BJ (cell line): ENCODE results near the gene COA3. TPM values are rescaled to one million over a fixed set of nuclear protein-coding genes. Genes with fewer than 3 reads are reported as not detected.

ENCODE experiments used
- CTCF ChIA-PET: fragments of 350-600 bp; formaldehyde crosslinking; extraction: SDS; loops from one replicate; lab custom pipeline; 2021; ENCODE audit warnings: antibody characterized with exemption, inconsistent platforms; lab: Yijun Ruan, JAX
- POLR2A ChIA-PET: fragments of 300-600 bp; sonication (Branson Sonifier 250); formaldehyde crosslinking; extraction: SDS; loops from one replicate; lab custom pipeline; 2021; ENCODE audit warnings: antibody characterized with exemption; lab: Charles Lee
- DNase-seq: peaks from one replicate; pipeline ENCODE4 v3.0.0-alpha.2; 2011; ENCODE audit warnings: low read depth
- H3K27me3 ChIP-seq: 2 replicates; pipeline ENCODE4 v1.6.0; 2011; ENCODE audit warnings: low read length; ENCODE audit not compliant: control insufficient read depth, insufficient read depth
- H3K36me3 ChIP-seq: 2 replicates; pipeline ENCODE4 v1.5.1; 2011; ENCODE audit warnings: low read length; ENCODE audit not compliant: control insufficient read depth, insufficient read depth
- H3K4me3 ChIP-seq: 2 replicates; pipeline ENCODE4 v1.5.1; 2011; ENCODE audit warnings: low read depth, mild to moderate bottlenecking, control low read depth, low read length
- polyA plus RNA-seq: library from polyadenylated mRNA; depleted of rRNA; stranded (reverse); fragments of >200 nt; gene quantifications from 2 replicates; pipeline ENCODE4 v1.2.3, GENCODE V29; 2011; rRNA removed
- small RNA-seq: library from RNA; depleted of rRNA; stranded (forward); fragments of <200 nt; gene quantifications from one replicate; pipeline ENCODE3, GENCODE V24; 2012; ENCODE audit warnings: low replicate concordance, low read depth; ENCODE audit not compliant: insufficient read length
- TF ChIP-seq, protein P1 (sequence below): IDR thresholded peaks from 2 replicates; pipeline ENCODE4 v1.5.1; 2011; ENCODE audit warnings: low read depth, mild to moderate bottlenecking, control low read depth, inconsistent platforms, low read length, moderate library complexity; ENCODE audit not compliant: insufficient read depth

COA3 gene
- polyA plus RNA-seq, 1 experiment = 91.9 TPM

DNA sequence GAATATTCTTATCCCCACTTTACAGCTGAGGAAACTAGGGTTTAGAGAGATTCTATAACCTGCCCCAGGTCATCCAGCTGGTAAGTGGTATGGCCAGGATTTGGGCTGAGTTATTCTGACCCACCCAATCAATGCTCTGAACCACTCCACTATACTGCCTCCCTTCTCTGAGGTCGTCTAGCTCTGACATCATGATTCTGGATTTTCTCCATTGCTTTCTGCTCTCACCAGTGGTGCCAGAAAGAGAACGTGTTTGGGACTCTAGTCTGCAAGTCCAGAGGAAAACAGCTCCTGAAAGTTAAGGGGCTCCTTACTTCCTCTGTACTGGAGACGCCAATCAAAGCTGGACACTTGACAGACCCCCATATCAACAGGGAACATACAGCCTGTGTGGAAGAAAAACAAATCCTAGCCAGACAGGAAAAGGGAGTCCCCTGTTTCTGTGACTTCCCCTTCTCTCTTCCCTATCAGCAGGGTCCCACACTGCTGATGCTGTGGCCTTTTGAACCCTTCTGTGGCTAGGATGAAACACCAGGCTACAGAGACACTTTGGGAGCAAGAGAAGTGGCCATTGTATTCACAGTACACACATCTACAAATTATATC lies 47.7 kb downstream of the COA3 start:
- ChIA-PET CTCF (interaction anchor here (1.9 to 5.5 kb wide), 2 partner anchors 11 to 74 kb away, joined by 7 to 36 read pairs; partner anchors contain the start of genes BECN1 and RAMP2), POLR2A (no interaction called here)

DNA sequence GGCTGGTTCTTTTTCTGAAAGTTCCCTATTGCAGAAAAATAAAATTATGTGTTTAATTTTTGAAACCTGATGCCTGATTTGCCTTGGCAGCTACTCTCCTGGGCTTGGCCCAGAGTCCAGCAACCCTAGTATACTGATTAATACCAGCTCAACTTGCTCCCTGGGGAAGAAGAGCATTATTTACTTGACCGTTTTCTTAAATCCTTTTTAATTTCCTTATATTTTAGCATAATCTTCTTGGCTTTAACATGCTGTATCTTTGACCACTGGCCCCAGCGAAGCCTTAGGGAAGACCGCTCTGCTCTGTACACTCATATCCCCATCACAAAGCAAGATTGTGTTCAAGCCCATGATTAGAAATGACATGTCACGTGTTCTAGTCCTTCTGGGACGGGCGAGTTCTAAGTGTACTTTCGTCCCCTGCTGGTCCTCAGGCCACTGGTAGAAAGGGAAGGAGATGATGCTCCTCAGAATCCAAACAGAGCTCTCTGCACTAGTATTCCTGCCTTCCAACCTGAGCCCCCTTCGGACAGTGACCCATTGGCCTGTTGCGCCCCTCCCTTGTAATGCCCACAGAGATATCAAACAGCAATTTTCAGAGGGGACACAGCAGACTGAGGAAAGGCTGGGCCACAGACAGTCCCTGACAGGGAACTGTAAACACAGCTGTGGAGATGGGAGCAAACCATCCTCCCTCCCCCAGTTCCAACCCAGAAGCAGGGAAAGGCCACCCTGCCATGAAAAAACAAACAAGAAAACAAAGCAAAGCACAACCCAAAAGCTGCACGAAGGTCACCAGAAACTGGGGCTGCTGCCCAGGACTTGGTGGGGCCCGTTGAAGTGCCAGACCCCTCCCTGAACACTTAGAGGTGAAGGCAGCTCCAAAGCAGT lies 49.4 kb downstream of the COA3 start:
- no peak for DNase-seq
- Histone ChIP-seq H3K27me3 (peaks cover 9% of the 10 kb centered on the region), H3K36me3 (no peaks in the 10 kb centered on the region), H3K4me3 (no peak overlapping the region)
- TF ChIP-seq, protein P1, sequence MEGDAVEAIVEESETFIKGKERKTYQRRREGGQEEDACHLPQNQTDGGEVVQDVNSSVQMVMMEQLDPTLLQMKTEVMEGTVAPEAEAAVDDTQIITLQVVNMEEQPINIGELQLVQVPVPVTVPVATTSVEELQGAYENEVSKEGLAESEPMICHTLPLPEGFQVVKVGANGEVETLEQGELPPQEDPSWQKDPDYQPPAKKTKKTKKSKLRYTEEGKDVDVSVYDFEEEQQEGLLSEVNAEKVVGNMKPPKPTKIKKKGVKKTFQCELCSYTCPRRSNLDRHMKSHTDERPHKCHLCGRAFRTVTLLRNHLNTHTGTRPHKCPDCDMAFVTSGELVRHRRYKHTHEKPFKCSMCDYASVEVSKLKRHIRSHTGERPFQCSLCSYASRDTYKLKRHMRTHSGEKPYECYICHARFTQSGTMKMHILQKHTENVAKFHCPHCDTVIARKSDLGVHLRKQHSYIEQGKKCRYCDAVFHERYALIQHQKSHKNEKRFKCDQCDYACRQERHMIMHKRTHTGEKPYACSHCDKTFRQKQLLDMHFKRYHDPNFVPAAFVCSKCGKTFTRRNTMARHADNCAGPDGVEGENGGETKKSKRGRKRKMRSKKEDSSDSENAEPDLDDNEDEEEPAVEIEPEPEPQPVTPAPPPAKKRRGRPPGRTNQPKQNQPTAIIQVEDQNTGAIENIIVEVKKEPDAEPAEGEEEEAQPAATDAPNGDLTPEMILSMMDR = no peak
- ChIA-PET POLR2A (no interaction called here), CTCF (interaction anchor here (1.2 to 5.5 kb wide), 5 partner anchors 13 to 171 kb away, joined by 3 to 36 read pairs (median 5); partner anchors contain the start of genes BECN1 and RAMP2)

More for the DNA sequence above, 47.7 kb downstream of the COA3 start:
- TF ChIP-seq, protein P1 = no peak
- no peaks in the 10 kb centered on the region for H3K36me3 ChIP-seq
- H3K27me3 ChIP-seq = peaks cover 9% of the 10 kb centered on the region
- no peak overlapping the region for H3K4me3 ChIP-seq
- no peak for DNase-seq

DNA sequence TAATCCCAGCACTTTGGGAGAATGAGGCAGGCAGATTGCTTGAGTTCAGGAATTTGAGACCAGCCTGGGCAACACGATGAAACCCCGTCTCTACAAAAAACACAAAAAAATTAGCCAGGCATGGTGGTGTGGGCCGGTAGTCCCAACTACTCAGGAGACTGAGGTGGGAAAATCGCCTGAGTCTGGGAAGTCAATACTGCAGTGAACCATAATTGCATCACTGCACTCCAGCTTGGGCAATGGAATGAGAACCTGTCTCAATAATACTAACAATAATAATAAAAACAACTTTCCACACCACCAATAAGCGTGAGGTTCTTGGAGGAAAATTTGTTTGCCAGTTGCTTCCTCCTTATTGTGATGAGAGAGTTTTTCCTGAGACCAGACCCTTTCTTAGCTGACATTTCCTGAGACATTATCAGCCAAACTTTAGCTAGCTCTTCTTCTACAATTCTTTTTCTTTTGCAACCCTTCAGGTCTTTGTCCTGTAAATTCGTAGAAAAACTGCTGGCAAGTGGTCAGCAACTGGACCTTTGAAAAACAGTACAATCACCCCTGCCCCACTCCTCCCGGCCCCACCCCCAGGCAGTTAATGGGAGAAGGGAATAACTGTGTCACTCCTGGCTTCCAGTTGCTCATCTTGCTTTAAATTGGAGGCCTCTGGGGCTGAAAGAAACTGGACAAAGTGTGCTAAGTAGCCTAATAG lies 50.1 kb downstream of the COA3 start:
- TF ChIP-seq, protein P1 = no peak
- H3K4me3 ChIP-seq = no peak overlapping the region
- ChIA-PET POLR2A (no interaction called here), CTCF (interaction anchor here (1.2 to 5.5 kb wide), 4 partner anchors 14 to 170 kb away, joined by 3 to 36 read pairs (median 5); partner anchors contain the start of gene RAMP2)
- peaks cover 7% of the 10 kb centered on the region for H3K27me3 ChIP-seq
- no peaks in the 10 kb centered on the region for H3K36me3 ChIP-seq
- DNase-seq = no peak

Small RNAs within 50 kb of the gene (small RNA-seq; reads per million reads assigned to genes)
- gene HMGN2P15 (not detected), gene MIR6781 (not detected)

Other genes with a start within 250 kb of the COA3 start
- 0.49 and 0.54 TPM in 2 replicates for gene HSD17B1, start 245.8 kb downstream of the COA3 start, polyA plus RNA-seq
- gene COASY, start 236.6 kb downstream of the COA3 start, polyA plus RNA-seq = 28.6 and 41.5 TPM in 2 replicates
- 40.9 and 50.1 TPM in 2 replicates for gene MLX, start 231.6 kb downstream of the COA3 start, polyA plus RNA-seq
- 3.4 and 5.8 TPM in 2 replicates for gene PSMC3IP, start 221.0 kb downstream of the COA3 start, polyA plus RNA-seq
- 28.4 and 54.4 TPM in 2 replicates for gene RETREG3, start 189.3 kb downstream of the COA3 start, polyA plus RNA-seq
- 37.2 and 66.1 TPM in 2 replicates for gene TUBG1, start 189.0 kb downstream of the COA3 start, polyA plus RNA-seq
- gene TUBG2, start 139.4 kb downstream of the COA3 start, polyA plus RNA-seq = 11.4 and 15.1 TPM in 2 replicates
- gene PLEKHH3, start 121.7 kb downstream of the COA3 start, polyA plus RNA-seq = 5.6 and 9.1 TPM in 2 replicates
- gene CCR10, start 116.9 kb downstream of the COA3 start, polyA plus RNA-seq = 0.91 and 2.3 TPM in 2 replicates
- 51.8 and 90.6 TPM in 2 replicates for gene CNTNAP1, start 116.2 kb downstream of the COA3 start, polyA plus RNA-seq
- 30.4 and 32.0 TPM in 2 replicates for gene EZH1, start 53.7 kb downstream of the COA3 start, polyA plus RNA-seq
- 1.7 and 2.8 TPM in 2 replicates for gene RAMP2, start 37.5 kb downstream of the COA3 start, polyA plus RNA-seq
- gene VPS25, start 25.3 kb downstream of the COA3 start, polyA plus RNA-seq = 143 and 181 TPM in 2 replicates
- 2.1 and 2.9 TPM in 2 replicates for gene WNK4, start 18.1 kb downstream of the COA3 start, polyA plus RNA-seq
- 0.29 and 0.45 TPM in 2 replicates for gene CNTD1, start 157 bp upstream of the COA3 start, polyA plus RNA-seq
- gene BECN1, start 25.6 kb upstream of the COA3 start, polyA plus RNA-seq = 118 and 126 TPM in 2 replicates
- gene PSME3, start 34.7 kb upstream of the COA3 start, polyA plus RNA-seq = 65.7 and 101 TPM in 2 replicates
- 0.37 and 0.43 TPM in 2 replicates for gene AOC2, start 45.9 kb upstream of the COA3 start, polyA plus RNA-seq
- 0.10 and 0.22 TPM in 2 replicates for gene AOC3, start 52.5 kb upstream of the COA3 start, polyA plus RNA-seq
- not detected in 2 replicates for gene G6PC1, start 102.1 kb upstream of the COA3 start, polyA plus RNA-seq
- 45.2 and 51.6 TPM in 2 replicates for gene AARSD1, start 165.8 kb upstream of the COA3 start, polyA plus RNA-seq
- gene PTGES3L, start 181.4 kb upstream of the COA3 start, polyA plus RNA-seq = 3.3 and 3.4 TPM in 2 replicates
- 9.8 and 12.9 TPM in 2 replicates for gene RUNDC1, start 181.9 kb upstream of the COA3 start, polyA plus RNA-seq
- 3,309 and 5,343 TPM in 2 replicates for gene RPL27, start 199.7 kb upstream of the COA3 start, polyA plus RNA-seq
- gene IFI35, start 208.1 kb upstream of the COA3 start, polyA plus RNA-seq = 27.7 and 42.5 TPM in 2 replicates
- 170 and 245 TPM in 2 replicates for gene VAT1, start 223.7 kb upstream of the COA3 start, polyA plus RNA-seq
- 0.89 and 1.3 TPM in 2 replicates for gene RND2, start 226.5 kb upstream of the COA3 start, polyA plus RNA-seq